Transverse colon (tissue), 3 donors: ENCODE measurements around the gene RPA1.

ENCODE experiments used
- CTCF ChIP-seq, 5 experiments: fragments of 200-600 bp in 3 of 5; fragments of 450-650 bp in 2 of 5; sonication (generic) in 3 of 5; IDR thresholded peaks; 1 replicate in 2 of 5; 2 replicates in 3 of 5; pipeline ENCODE4 v1.5.1; 2016 to 2017; ENCODE audit warnings: antibody characterized with exemption in 5 of 5, inconsistent platforms in 3 of 5, mild to moderate bottlenecking in 2 of 5, moderate library complexity in 1 of 5
- EP300 ChIP-seq: sonication (generic); formaldehyde crosslinking; IDR thresholded peaks from one replicate; pipeline ENCODE4 v1.6.1; 2017; ENCODE audit warnings: antibody characterized with exemption, low read depth

- TF ChIP-seq EP300 (no peak), CTCF (IDR thresholded peaks at IDR 0.05) (no peak)
Observed at GRCh38 chr17:1918346-1919162, 88.7 kb downstream of the RPA1 start.
